GM18519 (cell line): ENCODE measurements around the gene NHLH1.

Experiments used
- ATAC-seq: cut with Tn5 transposase; IDR thresholded peaks from one replicate; pipeline ENCODE4 v1.9.1; 2021; ENCODE audit warnings: mild to moderate bottlenecking, moderate library complexity; ENCODE audit not compliant: unreplicated experiment, low FRiP score

The NHLH1 gene

GRCh38 chr1:160366731-160367515, at the start of gene NHLH1:
TSS of gene NHLH1 (plus strand) at chr1:160367071. CDS start at chr1:160370732, 3,661 bp downstream.
- no peak for ATAC-seq

GRCh38 chr1:160322831-160323230, 44.0 kb upstream of the NHLH1 start:
- no peak for ATAC-seq

GRCh38 chr1:160325252-160325651, 41.6 kb upstream of the NHLH1 start:
- ATAC-seq = no peak

- ATAC-seq = no peak
Observed at GRCh38 chr1:160326418-160326817, 40.5 kb upstream of the NHLH1 start.

- no peak for ATAC-seq
Observed at GRCh38 chr1:160328184-160328583, 38.7 kb upstream of the NHLH1 start.

GRCh38 chr1:160330119-160330518, 36.8 kb upstream of the NHLH1 start:
- no peak for ATAC-seq

- no peak for ATAC-seq
Observed at GRCh38 chr1:160332516-160332915, 34.4 kb upstream of the NHLH1 start.

GRCh38 chr1:160338580-160338979, 28.3 kb upstream of the NHLH1 start:
- no peak for ATAC-seq

GRCh38 chr1:160340146-160340545, 26.7 kb upstream of the NHLH1 start:
- no peak for ATAC-seq

- ATAC-seq = no peak
Observed at GRCh38 chr1:160340866-160341265, 26.0 kb upstream of the NHLH1 start.

- no peak for ATAC-seq
Observed at GRCh38 chr1:160342526-160342925, 24.3 kb upstream of the NHLH1 start.

GRCh38 chr1:160342953-160343869, 23.7 kb upstream of the NHLH1 start, which contains the start of the genes COPA and NCSTN:
TSS of gene COPA (minus strand) at chr1:160343250. CDS start at chr1:160343170, 80 bp downstream.
TSS of gene NCSTN (plus strand) at chr1:160343383. CDS start at chr1:160343397, 14 bp downstream.
- ATAC-seq = peak; percentile 74

GRCh38 chr1:160344241-160344640, 22.6 kb upstream of the NHLH1 start:
- ATAC-seq = no peak

- no peak for ATAC-seq
Observed at GRCh38 chr1:160344936-160345335, 21.9 kb upstream of the NHLH1 start.

- no peak for ATAC-seq
Observed at GRCh38 chr1:160346463-160346862, 20.4 kb upstream of the NHLH1 start.

- ATAC-seq = no peak
Observed at GRCh38 chr1:160346958-160347357, 19.9 kb upstream of the NHLH1 start.

GRCh38 chr1:160351629-160352028, 15.2 kb upstream of the NHLH1 start:
- no peak for ATAC-seq

GRCh38 chr1:160352555-160352954, 14.3 kb upstream of the NHLH1 start:
- ATAC-seq = no peak

- ATAC-seq = no peak
Observed at GRCh38 chr1:160353223-160353622, 13.6 kb upstream of the NHLH1 start.

GRCh38 chr1:160354388-160354985, 12.4 kb upstream of the NHLH1 start:
- ATAC-seq = no peak
